ENCODE results near the gene MRPL12. TPM values are rescaled to one million over a fixed set of nuclear protein-coding genes. Genes with fewer than 3 reads are reported as not detected.
A peak's percentile ranks its signal among the peaks of the same experiment; 100 is the strongest.

MRPL12 gene
- total RNA-seq (52.4 TPM), polyA plus RNA-seq (ENCODE audit: insufficient read depth, low read depth, low replicate concordance) (251 TPM)
- long read RNA-seq, donor 1, transcript MRPL12-201 (5 exons, 1,028 nt) = major isoform, 34 of 40 reads
- long read RNA-seq, donor 1, partial matches to known transcripts = 6 of 40 reads
- long read RNA-seq, donor 1, other reads (novel, unspliced or antisense) = 0 of 40 reads
- long read RNA-seq, donor 2, transcript MRPL12-201 (5 exons, 1,028 nt) = major isoform, 40 of 40 reads
- long read RNA-seq, donor 2, partial matches to known transcripts = 0 of 40 reads
- long read RNA-seq, donor 2, other reads (novel, unspliced or antisense) = 0 of 40 reads
- long read RNA-seq, donor 3, transcript MRPL12-201 (5 exons, 1,028 nt) = major isoform, 44 of 44 reads
- long read RNA-seq, donor 3, partial matches to known transcripts = 0 of 44 reads
- long read RNA-seq, donor 3, other reads (novel, unspliced or antisense) = 0 of 44 reads
- long read RNA-seq, donor 4, transcript MRPL12-201 (5 exons, 1,028 nt) = major isoform, 21 of 21 reads
- long read RNA-seq, donor 4, partial matches to known transcripts = 0 of 21 reads
- long read RNA-seq, donor 4, other reads (novel, unspliced or antisense) = 0 of 21 reads
- long read RNA-seq, donor 5, partial matches to known transcripts = 0 of 2 reads
- long read RNA-seq, donor 5, other reads (novel, unspliced or antisense) = 0 of 2 reads
- long read RNA-seq, donor 6, transcript MRPL12-201 (5 exons, 1,028 nt) = major isoform, 64 of 69 reads
- long read RNA-seq, donor 6, partial matches to known transcripts = 5 of 69 reads
- long read RNA-seq, donor 6, other reads (novel, unspliced or antisense) = 0 of 69 reads
- long read RNA-seq, donor 7, transcript MRPL12-201 (5 exons, 1,028 nt) = major isoform, 27 of 38 reads
- long read RNA-seq, donor 7, partial matches to known transcripts = 10 of 38 reads
- long read RNA-seq, donor 7, other reads (novel, unspliced or antisense) = 1 of 38 reads
- long read RNA-seq, donor 8, transcript MRPL12-201 (5 exons, 1,028 nt) = major isoform, 37 of 42 reads
- long read RNA-seq, donor 8, partial matches to known transcripts = 5 of 42 reads
- long read RNA-seq, donor 8, other reads (novel, unspliced or antisense) = 0 of 42 reads
- long read RNA-seq, donor 9, transcript MRPL12-201 (5 exons, 1,028 nt) = major isoform, 34 of 34 reads
- long read RNA-seq, donor 9, partial matches to known transcripts = 0 of 34 reads
- long read RNA-seq, donor 9, other reads (novel, unspliced or antisense) = 0 of 34 reads
- long read RNA-seq, donor 10, transcript MRPL12-201 (5 exons, 1,028 nt) = major isoform, 33 of 38 reads
- long read RNA-seq, donor 10, partial matches to known transcripts = 5 of 38 reads
- long read RNA-seq, donor 10, other reads (novel, unspliced or antisense) = 0 of 38 reads

GRCh38 chr17:81702934-81703746 is at the start of gene MRPL12:
Gene MRPL12, plus strand, starts transcription at chr17:81703367. Its CDS starts 135 bp downstream, at chr17:81703502.
- FAIRE-seq (no peak), DNase-seq (peak; percentile 92 to 98 (median 97))
- H3K27me3 ChIP-seq (ENCODE audit: control insufficient read depth, insufficient read depth, low read length) = no peaks in the 10 kb centered on the region
- H3K4me3 ChIP-seq (ENCODE audit: low read length in 3 of 3) = peak within 1 kb of the TSS; percentile 82 to 95 (median 91)
- peak within 1 kb of the TSS; percentile 80 to 91 for H3K27ac ChIP-seq (ENCODE audit: low read depth in 2 of 2, low read length in 2 of 2)
- H3K9me3 ChIP-seq (ENCODE audit: control insufficient read depth in 2 of 3, insufficient read depth in 1 of 3, low read length in 3 of 3) = no peaks in the 10 kb centered on the region
- H3K9ac ChIP-seq (ENCODE audit: low read length in 3 of 3) = peak within 1 kb of the TSS; percentile 68 to 94 (median 94)
- H3K36me3 ChIP-seq (ENCODE audit: control insufficient read depth in 2 of 3, insufficient read depth in 3 of 3, low read length in 3 of 3) = peaks cover 0 to 27% (median 6%) of the 10 kb centered on the region in 3 donors
- TF ChIP-seq, protein P1, sequence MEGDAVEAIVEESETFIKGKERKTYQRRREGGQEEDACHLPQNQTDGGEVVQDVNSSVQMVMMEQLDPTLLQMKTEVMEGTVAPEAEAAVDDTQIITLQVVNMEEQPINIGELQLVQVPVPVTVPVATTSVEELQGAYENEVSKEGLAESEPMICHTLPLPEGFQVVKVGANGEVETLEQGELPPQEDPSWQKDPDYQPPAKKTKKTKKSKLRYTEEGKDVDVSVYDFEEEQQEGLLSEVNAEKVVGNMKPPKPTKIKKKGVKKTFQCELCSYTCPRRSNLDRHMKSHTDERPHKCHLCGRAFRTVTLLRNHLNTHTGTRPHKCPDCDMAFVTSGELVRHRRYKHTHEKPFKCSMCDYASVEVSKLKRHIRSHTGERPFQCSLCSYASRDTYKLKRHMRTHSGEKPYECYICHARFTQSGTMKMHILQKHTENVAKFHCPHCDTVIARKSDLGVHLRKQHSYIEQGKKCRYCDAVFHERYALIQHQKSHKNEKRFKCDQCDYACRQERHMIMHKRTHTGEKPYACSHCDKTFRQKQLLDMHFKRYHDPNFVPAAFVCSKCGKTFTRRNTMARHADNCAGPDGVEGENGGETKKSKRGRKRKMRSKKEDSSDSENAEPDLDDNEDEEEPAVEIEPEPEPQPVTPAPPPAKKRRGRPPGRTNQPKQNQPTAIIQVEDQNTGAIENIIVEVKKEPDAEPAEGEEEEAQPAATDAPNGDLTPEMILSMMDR (IDR thresholded peaks at IDR 0.05; ENCODE audit: borderline replicate concordance, extremely low read depth, insufficient read depth) = no peak
- H3K4me1 ChIP-seq (ENCODE audit: control insufficient read depth in 2 of 3, insufficient read depth in 2 of 3, low read depth in 1 of 3, low read length in 3 of 3) = peaks cover 0 to 25% (median 7%) of the 10 kb centered on the region in 3 donors
- intact Hi-C loops (cut with DNase I) = no loop called here

- intact Hi-C loops (cut with DNase I) = no loop called here
- no peak overlapping the region for H3K27ac ChIP-seq (ENCODE audit: low read depth in 2 of 2, low read length in 2 of 2)
- H3K36me3 ChIP-seq (ENCODE audit: control insufficient read depth in 2 of 3, insufficient read depth in 3 of 3, low read length in 3 of 3) = no peaks in the 10 kb centered on the region
- H3K9me3 ChIP-seq (ENCODE audit: control insufficient read depth in 2 of 3, insufficient read depth in 1 of 3, low read length in 3 of 3) = no peaks in the 10 kb centered on the region
- FAIRE-seq (no peak), DNase-seq (no peak)
- TF ChIP-seq, protein P1 (IDR thresholded peaks at IDR 0.05; ENCODE audit: borderline replicate concordance, extremely low read depth, insufficient read depth) = no peak
- no peak overlapping the region for H3K4me3 ChIP-seq (ENCODE audit: low read length in 3 of 3)
- H3K4me1 ChIP-seq (ENCODE audit: control insufficient read depth in 2 of 3, insufficient read depth in 2 of 3, low read depth in 1 of 3, low read length in 3 of 3) = peaks cover 0 to 2% (median 0%) of the 10 kb centered on the region in 3 donors
- no peaks in the 10 kb centered on the region for H3K27me3 ChIP-seq (ENCODE audit: control insufficient read depth, insufficient read depth, low read length)
- no peak overlapping the region for H3K9ac ChIP-seq (ENCODE audit: low read length in 3 of 3)
Observed at GRCh38 chr17:81655378-81656117, 47.6 kb upstream of the MRPL12 start.
